Measurements from ENCODE around the gene BCKDK.
A peak's percentile ranks its signal among the peaks of the same experiment; 100 is the strongest.

BCKDK gene

DNA sequence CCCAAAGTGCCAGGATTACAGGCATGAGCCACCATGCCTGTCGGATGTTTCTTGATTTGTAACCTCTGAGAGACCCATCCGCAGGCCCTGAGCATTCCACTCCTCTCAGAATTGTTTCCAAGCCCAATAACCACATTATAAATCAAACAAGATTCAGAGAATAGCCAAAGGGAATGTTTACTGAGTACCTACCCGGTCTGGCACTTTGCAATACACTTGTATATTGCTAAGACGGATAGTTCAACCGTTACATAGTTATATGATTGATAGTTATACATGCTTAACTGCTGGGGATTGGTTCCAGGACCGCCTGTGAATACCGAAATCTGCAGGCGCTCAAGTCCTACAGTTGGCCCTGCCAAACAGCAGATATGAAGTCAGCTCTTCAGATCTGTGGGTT, 6.3 kb downstream of the BCKDK start:
- TF ChIP-seq CTCF (IDR thresholded peaks at IDR 0.05; ENCODE audit: insufficient read depth, low read depth, low read length, missing control alignments): no peak
- H3K4me3 ChIP-seq (ENCODE audit: low read depth, low read length): no peak overlapping the region

DNA sequence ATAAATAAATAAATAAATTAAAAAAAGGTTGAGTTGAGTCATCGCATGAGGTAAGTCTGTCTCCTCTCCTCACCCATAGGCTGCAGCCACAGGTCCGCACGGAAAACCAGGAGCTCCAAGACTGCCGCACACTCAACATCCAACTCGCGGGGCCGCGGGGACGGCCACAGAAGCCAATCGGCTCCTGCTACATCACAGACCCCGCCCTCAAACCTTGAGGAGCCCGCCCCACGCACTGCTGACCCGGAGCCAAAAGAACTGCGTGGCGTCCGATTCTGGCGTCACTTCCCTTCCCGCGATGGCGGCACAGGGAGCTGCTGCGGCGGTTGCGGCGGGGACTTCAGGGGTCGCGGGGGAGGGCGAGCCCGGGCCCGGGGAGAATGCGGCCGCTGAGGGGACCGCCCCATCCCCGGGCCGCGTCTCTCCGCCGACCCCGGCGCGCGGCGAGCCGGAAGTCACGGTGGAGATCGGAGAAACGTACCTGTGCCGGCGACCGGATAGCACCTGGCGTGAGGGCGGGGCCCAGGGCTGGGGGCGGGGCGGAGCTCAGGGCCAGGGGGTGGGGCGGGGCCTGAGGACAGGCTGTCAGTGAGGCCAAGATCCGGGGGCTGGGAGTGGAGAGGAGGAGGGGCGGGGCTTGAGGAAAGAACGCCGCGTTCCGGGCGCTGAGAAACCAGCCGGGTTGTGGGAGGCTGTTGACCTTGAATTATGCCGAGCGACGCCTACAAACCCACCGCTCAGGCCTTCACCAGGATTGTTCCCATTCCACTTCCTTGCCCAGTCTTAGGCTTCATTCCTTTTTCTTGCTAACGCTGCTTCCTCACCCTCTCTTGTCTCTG, 9.4 kb downstream of the BCKDK start, which contains the start of gene KAT8:
Gene KAT8, plus strand, starts transcription at position 281 of the 839 bp plus-strand sequence. Its CDS starts 18 bp downstream, at position 299.
- DNase-seq (ENCODE audit: low read depth): peak; percentile 98
- no peak for TF ChIP-seq CTCF (IDR thresholded peaks at IDR 0.05; ENCODE audit: insufficient read depth, low read depth, low read length, missing control alignments)
- peak within 1 kb of the TSS; percentile 86 for H3K4me3 ChIP-seq (ENCODE audit: low read depth, low read length)

More for the DNA sequence above, 6.3 kb downstream of the BCKDK start:
- DNase-seq (ENCODE audit: low read depth): no peak

DNA sequence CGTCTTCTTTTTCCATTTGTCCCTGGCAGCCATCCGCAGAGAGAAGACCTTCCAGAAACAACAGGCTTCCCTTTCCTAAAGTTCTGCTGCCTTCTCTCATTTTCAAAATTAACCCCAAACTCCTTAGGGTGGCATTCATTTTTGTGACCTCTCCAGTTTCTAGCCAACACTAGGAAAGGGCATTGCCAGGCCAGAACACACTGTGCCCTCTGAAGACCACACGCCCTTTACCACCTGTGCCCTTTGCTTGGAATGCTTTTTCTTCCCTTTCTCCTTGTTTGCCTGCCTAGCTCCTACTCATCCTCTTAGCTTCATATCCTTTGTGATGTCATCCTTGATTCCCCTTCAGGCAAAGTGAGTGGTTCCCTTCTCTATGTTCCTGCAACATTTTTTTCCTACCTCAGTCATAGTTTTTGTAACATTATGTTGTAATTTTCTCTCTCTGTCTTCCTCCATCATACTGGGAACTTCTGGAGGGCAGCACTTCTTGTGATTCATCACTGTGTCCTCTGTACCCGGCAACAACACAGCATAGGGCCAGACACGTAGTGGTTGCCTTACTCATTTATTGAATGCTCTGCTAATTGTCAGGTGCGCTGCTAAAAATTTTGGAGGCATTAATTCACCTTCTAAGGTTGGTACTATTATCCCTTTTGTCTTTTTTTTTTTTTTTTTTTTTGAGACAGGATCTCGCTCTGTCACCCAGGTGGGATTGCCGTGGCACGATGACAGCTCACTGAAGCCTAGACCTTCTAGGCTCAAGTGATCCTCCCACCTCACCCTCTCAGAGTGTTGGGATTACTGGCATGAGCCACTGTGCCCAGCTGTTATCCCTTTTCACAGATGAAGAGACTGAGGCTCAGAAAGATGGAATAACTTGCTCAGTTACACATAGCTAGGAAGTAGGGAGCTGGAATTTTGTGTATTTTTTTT, 10.3 kb downstream of the BCKDK start:
- no peak for DNase-seq (ENCODE audit: low read depth)
- H3K4me3 ChIP-seq (ENCODE audit: low read depth, low read length): peak overlapping the region; percentile 86
- no peak for TF ChIP-seq CTCF (IDR thresholded peaks at IDR 0.05; ENCODE audit: insufficient read depth, low read depth, low read length, missing control alignments)

- no peak for DNase-seq (ENCODE audit: low read depth)
- H3K4me3 ChIP-seq (ENCODE audit: low read depth, low read length): no peak overlapping the region
- TF ChIP-seq CTCF (IDR thresholded peaks at IDR 0.05; ENCODE audit: insufficient read depth, low read depth, low read length, missing control alignments): no peak
These were observed 11.9 kb downstream of the BCKDK start for GRCh38 chr16:31120129-31120528.

- no peak overlapping the region for H3K4me3 ChIP-seq (ENCODE audit: low read depth, low read length)
- TF ChIP-seq CTCF (IDR thresholded peaks at IDR 0.05; ENCODE audit: insufficient read depth, low read depth, low read length, missing control alignments): no peak
- DNase-seq (ENCODE audit: low read depth): no peak
These were observed 17.7 kb downstream of the BCKDK start for GRCh38 chr16:31125844-31126243.

- no peak for TF ChIP-seq CTCF (IDR thresholded peaks at IDR 0.05; ENCODE audit: insufficient read depth, low read depth, low read length, missing control alignments)
- no peak overlapping the region for H3K4me3 ChIP-seq (ENCODE audit: low read depth, low read length)
- no peak for DNase-seq (ENCODE audit: low read depth)
These were observed 19.0 kb downstream of the BCKDK start for GRCh38 chr16:31127182-31127581.

Data from GM12865 (cell line).